Measurements from ENCODE around the gene NF1.

DNA sequence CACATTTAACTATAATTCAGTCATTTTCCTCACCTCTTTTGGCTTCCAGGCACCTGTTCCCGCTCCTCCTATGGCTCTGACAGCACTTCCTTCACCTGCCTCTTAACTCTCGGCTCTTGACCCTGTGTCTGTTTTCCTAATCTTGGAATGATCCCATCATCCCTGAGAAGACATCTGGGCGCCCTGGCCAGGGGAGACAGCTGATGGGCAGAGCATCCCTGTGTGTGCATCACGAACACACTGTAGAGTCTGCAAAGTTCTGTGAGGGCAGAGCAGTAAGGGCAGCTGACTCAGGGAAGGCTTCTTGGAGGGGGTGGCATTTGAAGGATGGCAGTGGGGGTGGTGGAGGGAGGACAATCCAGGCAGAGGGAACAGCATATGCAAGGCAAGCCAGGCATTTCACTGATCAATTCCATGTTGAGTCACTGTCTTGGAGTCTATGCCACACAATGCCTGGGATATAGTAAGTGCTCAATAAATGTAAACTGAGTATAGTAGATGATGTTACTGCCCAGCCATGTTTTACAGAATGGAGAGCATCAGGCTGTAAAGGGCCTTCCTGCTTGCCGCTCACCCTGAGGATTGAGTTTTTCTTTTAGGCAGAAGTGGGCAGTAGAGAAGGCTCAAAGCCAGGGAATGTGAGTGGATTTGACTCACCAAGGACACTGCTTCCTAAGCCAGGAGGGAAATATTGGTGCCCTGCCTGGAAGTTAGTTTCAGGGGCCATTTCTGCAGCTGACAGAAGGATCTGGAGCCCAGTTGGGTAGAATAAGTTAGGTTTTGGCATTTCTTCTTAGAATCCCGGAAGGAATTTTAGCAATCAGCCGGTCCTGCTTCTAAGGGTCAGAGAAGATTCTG lies 290.9 kb downstream of the NF1 start:
- TF ChIP-seq, protein P1, sequence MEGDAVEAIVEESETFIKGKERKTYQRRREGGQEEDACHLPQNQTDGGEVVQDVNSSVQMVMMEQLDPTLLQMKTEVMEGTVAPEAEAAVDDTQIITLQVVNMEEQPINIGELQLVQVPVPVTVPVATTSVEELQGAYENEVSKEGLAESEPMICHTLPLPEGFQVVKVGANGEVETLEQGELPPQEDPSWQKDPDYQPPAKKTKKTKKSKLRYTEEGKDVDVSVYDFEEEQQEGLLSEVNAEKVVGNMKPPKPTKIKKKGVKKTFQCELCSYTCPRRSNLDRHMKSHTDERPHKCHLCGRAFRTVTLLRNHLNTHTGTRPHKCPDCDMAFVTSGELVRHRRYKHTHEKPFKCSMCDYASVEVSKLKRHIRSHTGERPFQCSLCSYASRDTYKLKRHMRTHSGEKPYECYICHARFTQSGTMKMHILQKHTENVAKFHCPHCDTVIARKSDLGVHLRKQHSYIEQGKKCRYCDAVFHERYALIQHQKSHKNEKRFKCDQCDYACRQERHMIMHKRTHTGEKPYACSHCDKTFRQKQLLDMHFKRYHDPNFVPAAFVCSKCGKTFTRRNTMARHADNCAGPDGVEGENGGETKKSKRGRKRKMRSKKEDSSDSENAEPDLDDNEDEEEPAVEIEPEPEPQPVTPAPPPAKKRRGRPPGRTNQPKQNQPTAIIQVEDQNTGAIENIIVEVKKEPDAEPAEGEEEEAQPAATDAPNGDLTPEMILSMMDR (IDR thresholded peaks at IDR 0.05 in 8 of 11, conservative IDR thresholded peaks at IDR 0.05 in 3 of 11) = no peak
- TF ChIP-seq POLR2A (IDR thresholded peaks at IDR 0.05) = no peak
